ENCODE measurements around the gene SOS1.
"Not testable (repeated sequence)": the region's sequence is repeated elsewhere in the genome, so short reads cannot be mapped to it uniquely, and the experiment has no call there.

SOS1 gene

GRCh38 chr2:39099870-39100728 lies 20.8 kb downstream of the SOS1 start:
- no peak for DNase-seq (ENCODE audit: low read depth in 2 of 2)

DNA sequence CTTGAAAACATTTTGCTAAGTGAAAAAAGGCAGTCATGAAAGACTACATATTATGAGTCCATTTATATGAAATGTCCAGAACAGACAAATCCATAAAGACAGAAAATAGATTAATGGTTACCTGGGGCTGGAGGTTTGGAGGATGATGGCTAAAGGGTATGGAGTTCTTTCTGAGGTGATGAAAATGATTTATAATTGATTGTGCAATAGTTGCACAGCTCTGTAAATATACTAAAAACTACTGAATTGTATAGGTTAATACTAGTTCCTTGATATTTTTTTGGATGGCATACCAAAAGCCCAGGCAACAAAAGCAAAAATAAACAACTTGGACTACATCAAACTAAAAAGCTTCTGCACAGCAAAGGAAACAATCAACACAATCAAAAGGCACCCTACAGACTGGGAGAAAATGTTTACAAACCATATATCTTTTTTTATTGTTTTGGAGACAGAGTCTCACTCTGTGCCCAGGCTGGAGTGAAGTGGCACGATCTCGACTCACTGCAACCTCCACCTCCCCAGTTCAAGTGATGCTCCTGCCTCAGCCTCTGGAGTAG lies 21.5 kb downstream of the SOS1 start:
- DNase-seq (ENCODE audit: low read depth in 2 of 2): no peak

- no peak for DNase-seq (ENCODE audit: low read depth in 2 of 2)
Observed at GRCh38 chr2:39095624-39096023, 25.2 kb downstream of the SOS1 start.

DNA sequence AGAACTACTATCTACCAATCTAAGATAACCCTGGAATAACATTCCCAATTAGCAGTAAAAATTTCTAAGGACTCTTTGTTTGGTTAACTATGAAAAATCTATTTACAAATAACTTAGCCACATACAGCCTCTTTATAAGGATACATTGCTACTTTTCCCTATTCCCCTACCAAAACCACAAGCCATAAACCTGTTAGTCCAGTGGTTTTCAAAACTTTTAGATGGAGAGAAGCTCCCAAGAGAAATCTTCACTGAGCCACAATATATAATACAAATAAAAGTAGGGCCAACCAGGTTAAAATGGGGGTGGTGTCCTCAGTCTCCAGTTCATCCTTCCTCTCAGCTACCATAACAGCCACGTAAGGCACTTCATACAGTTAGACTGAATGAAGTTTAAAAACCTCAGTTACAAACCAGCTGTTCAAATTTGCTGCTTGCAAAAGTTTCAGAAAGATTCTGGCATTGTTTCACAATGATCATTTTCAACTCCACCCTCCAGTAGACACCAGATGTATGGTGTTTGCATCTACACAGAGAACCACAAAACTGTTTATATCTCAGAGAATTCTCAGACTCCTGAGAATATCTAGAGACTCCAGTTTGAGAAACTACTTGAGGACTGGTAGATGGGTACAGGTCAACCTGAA lies 26.0 kb downstream of the SOS1 start:
- no peak for DNase-seq (ENCODE audit: low read depth in 2 of 2)

GRCh38 chr2:39093218-39093898 lies 27.5 kb downstream of the SOS1 start:
- no peak for DNase-seq (ENCODE audit: low read depth in 2 of 2)

GRCh38 chr2:39091543-39091942 lies 29.3 kb downstream of the SOS1 start:
- DNase-seq (ENCODE audit: low read depth in 2 of 2): no peak

DNA sequence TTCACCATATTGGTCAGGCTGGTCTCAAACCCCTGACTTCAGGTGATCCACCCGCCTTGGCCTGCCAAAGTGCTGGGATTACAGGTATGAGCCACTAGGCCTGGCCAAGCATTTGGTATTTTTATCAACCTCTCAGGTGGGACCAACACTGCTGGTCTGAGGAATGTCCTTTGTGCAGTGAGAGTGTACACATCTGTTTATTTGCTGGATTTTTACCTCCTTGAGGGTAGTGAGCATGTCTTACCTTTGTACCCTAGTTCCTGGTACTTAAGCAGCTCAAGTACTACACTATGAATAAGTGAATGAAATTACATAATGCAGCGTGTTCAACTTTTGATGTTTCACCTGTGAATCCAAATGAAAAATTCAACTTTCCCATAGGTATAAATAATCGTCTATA lies 29.8 kb downstream of the SOS1 start:
- no peak for DNase-seq (ENCODE audit: low read depth in 2 of 2)

GRCh38 chr2:39080152-39080551 lies 40.7 kb downstream of the SOS1 start:
- DNase-seq (ENCODE audit: low read depth in 2 of 2): no peak

DNA sequence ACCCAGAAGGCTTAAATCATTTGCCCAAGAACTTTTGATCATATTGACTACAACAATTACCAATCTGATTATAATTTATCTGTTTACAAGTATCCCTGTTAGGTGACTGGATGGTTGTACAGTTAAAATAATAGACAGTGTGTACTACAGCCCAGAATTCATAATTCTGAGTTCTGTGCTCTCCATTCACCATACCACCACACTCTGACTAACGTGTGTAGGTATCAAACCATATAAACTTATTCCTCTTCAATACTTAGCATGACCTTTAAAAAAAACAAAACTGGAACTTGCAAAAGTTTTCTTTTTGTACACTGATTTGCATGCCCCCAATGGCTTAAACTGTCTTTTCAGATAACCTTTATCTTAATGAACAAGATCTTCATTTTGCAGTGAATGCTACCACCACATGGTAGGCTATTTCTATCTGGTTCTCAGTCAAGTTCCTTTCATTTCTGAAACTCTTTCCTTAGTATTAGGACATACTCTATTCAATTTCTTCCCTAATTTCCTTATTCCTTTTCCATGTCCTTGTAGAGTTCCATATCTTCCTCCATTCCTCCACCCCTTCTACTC lies 50.9 kb downstream of the SOS1 start:
- no peak for DNase-seq (ENCODE audit: low read depth in 2 of 2)

- no peak for DNase-seq (ENCODE audit: low read depth in 2 of 2)
Observed at GRCh38 chr2:39069136-39069515, 51.7 kb downstream of the SOS1 start.

- DNase-seq (ENCODE audit: low read depth in 2 of 2): no peak
Observed at GRCh38 chr2:39068299-39069135, 52.3 kb downstream of the SOS1 start.

- DNase-seq (ENCODE audit: low read depth in 2 of 2): no peak
Observed at GRCh38 chr2:39065616-39066015, 55.2 kb downstream of the SOS1 start.

DNA sequence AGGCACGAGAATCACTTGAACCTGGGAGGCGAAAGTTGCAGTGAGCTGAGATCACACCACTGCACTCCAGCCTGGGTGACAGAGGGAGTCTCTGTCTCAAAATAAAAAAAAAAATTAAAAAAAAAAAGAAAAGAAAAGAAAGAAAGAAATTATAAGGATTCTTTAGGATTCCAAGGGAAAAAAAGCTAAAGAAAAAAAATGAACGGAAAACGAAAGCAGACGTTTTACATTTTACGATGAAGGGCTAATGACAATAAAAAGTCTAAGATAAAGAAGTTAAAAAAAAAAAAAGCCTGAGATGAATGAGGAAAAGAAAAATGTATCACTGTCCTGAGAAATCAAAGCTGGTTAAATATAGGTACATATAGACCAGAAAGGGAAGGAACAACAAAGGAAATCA lies 58.5 kb downstream of the SOS1 start:
- DNase-seq (ENCODE audit: low read depth in 2 of 2): no peak

DNA sequence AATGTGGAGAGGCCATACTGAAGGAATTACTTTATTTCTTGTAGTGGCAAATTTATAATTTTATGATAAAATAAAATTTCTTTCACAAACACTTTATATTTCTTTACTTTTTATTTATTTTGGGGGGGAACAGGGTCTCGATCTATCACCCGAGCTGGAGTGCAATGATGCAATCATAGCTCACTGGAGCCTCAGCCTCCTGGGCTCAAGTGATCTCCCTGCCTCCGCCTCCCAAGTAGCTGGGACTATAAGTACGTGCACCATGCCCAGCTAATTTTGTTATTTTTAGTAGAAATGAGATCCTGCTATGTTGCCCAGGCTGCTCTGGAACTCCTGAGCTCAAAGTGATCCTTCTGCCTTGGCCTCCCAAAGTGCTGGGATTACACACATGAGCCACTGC lies 59.6 kb downstream of the SOS1 start:
- no peak for DNase-seq (ENCODE audit: low read depth in 2 of 2)

- no peak for DNase-seq (ENCODE audit: low read depth in 2 of 2)
Observed at GRCh38 chr2:39059366-39059952, 61.4 kb downstream of the SOS1 start.

GRCh38 chr2:39058101-39058500 lies 62.8 kb downstream of the SOS1 start:
- no peak for DNase-seq (ENCODE audit: low read depth in 2 of 2)

DNA sequence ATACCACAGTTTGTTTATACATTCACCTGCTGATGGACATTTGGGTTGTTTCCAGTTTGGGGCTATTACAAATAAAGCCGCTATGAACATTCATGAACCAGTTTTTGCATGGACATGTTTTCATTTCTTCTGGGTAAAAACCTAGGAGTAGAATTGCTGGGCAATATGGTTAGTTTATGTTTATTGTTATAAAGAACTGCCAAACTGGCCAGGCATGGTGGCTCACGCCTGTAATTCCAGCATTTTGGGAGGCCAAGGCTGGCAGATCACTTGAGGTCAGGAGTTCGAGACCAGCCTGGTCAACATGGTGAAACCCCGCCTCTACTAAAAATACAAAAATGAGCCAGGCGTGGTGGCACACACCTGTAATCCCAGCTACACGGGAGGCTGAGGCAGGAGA lies 68.2 kb downstream of the SOS1 start:
- DNase-seq (ENCODE audit: low read depth in 2 of 2): not testable (repeated sequence)

DNA sequence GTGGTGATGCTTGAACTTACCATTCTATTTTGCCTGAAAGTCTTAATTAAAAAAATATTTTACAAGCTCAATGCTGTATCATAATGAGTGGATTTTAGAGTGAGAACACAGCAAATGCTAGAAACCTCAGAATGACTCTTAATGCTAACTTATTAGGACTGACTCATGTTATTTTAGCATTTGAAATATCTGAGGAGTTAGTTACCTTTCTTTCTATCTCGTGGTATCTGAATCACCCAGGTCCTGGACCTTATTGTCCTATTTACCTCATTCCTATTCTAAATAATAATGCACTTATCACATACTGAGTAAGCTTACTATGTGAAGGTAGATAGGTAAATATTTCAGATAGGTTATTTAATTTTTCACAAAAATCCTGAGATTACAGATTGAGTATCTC lies 70.7 kb downstream of the SOS1 start:
- no peak for DNase-seq (ENCODE audit: low read depth in 2 of 2)

GRCh38 chr2:39039072-39039471 lies 81.8 kb downstream of the SOS1 start:
- DNase-seq (ENCODE audit: low read depth in 2 of 2): no peak

- no peak for DNase-seq (ENCODE audit: low read depth in 2 of 2)
Observed at GRCh38 chr2:39033980-39034379, 86.9 kb downstream of the SOS1 start.

DNA sequence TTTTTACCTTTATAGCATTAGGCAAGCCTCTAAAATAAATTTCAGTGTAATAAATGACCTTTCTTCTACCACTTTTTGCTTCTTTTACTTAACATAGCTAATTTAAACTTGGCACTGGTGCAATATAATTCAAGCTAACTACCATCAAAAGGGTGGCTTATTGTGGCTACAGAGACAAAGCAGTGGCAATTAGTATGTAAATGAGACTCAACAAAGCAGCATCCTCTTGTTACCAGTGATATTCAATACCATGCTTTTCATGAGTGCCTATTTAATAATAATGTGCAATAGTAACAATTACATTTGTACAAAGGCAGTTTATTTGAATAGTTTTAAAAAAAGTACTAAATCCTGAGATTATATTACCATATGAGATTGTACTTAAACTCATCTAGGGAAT lies 93.4 kb downstream of the SOS1 start:
- no peak for DNase-seq (ENCODE audit: low read depth in 2 of 2)

Data from stimulated activated CD4-positive, alpha-beta T cell treated with anti-CD3 and anti-CD28 coated beads, Interleukin-1b, Interleukin-23, amount 100 ng/mL, for 4 hours (primary cell).